CD4-positive, alpha-beta T cell (primary cell): ENCODE measurements around the gene LRRIQ1. TPM values are rescaled to one million over a fixed set of nuclear protein-coding genes. Genes with fewer than 3 reads are reported as not detected.

Source experiments
- ATAC-seq: fragments of 200-7000 bp; cut with Tn5 transposase; one replicate; pipeline ENCODE4 v1.10.0; 2022; ENCODE audit warnings: mild to moderate bottlenecking; ENCODE audit not compliant: poor library complexity
- CTCF ChIA-PET: fragments of 350-600 bp; sonication (Branson Sonifier 250); formaldehyde crosslinking; loops from one replicate; lab custom pipeline; 2021; ENCODE audit warnings: antibody characterized with exemption, inconsistent platforms; lab: Charles Lee
- POLR2A ChIA-PET: fragments of 350-600 bp; sonication (Branson Sonifier 250); formaldehyde crosslinking; loops from one replicate; lab custom pipeline; 2021; ENCODE audit warnings: antibody characterized with exemption, inconsistent platforms; lab: Charles Lee
- DNase-seq, 14 experiments: peaks; one replicate each; pipeline ENCODE4 v3.0.0-alpha.2; 2013 to 2020; ENCODE audit warnings: mixed read lengths in 2 of 14
- H3K27ac ChIP-seq, 2 donors: one replicate each; pipeline versions ENCODE4 v1.5.1 to v1.7.0; 2013; ENCODE audit warnings: low read length in 2 of 2, low read depth in 1 of 2, mild to moderate bottlenecking in 1 of 2
- H3K27me3 ChIP-seq, 2 experiments: 1 replicate in 1 of 2; 2 replicates in 1 of 2; pipeline versions ENCODE4 v1.6.1 to v1.7.0; 2013; ENCODE audit warnings: low read length in 2 of 2, control low read depth in 1 of 2, mild to moderate bottlenecking in 1 of 2, moderate library complexity in 1 of 2; ENCODE audit not compliant: insufficient read depth in 2 of 2, control insufficient read depth in 1 of 2
- H3K36me3 ChIP-seq: one replicate; pipeline ENCODE4 v1.6.1; 2013; ENCODE audit warnings: low read length, control low read depth; ENCODE audit not compliant: insufficient read depth
- H3K4me1 ChIP-seq: one replicate; pipeline ENCODE4 v1.6.1; 2013; ENCODE audit warnings: low read length, control low read depth; ENCODE audit not compliant: insufficient read depth
- H3K4me3 ChIP-seq: one replicate; pipeline ENCODE4 v1.5.1; 2013; ENCODE audit warnings: mild to moderate bottlenecking, low read length, moderate library complexity
- H3K9me3 ChIP-seq, 2 experiments: 1 replicate in 1 of 2; 2 replicates in 1 of 2; pipeline versions ENCODE4 v1.6.1 to v1.7.0; 2013; ENCODE audit warnings: low read length in 2 of 2, mild to moderate bottlenecking in 2 of 2, control low read depth in 1 of 2, moderate library complexity in 1 of 2; ENCODE audit not compliant: control insufficient read depth in 1 of 2, insufficient read depth in 1 of 2
- H3K27ac Mint-ChIP-seq: one replicate; pipeline ENCODE4 v1.8.0; 2020; ENCODE audit warnings: mixed read lengths
- H3K27me3 Mint-ChIP-seq: one replicate; pipeline ENCODE4 v1.8.0; 2021; ENCODE audit warnings: mixed read lengths
- H3K36me3 Mint-ChIP-seq: one replicate; pipeline ENCODE4 v1.8.0; 2021; ENCODE audit warnings: low read depth, mixed read lengths
- H3K4me1 Mint-ChIP-seq: one replicate; pipeline ENCODE4 v1.8.0; 2021; ENCODE audit warnings: low read depth, mixed read lengths
- H3K4me3 Mint-ChIP-seq: one replicate; pipeline ENCODE4 v1.8.0; 2020; ENCODE audit warnings: mild to moderate bottlenecking, mixed read lengths
- H3K9me3 Mint-ChIP-seq: one replicate; pipeline ENCODE4 v1.8.0; 2020; ENCODE audit warnings: mixed read lengths
- CTCF ChIP-seq: fragments of 200-600 bp; IDR thresholded peaks from one replicate; pipeline ENCODE4 v1.8.0; 2022; ENCODE audit warnings: antibody characterized with exemption, mild to moderate bottlenecking
- intact Hi-C, 2 experiments: fragments of 100-400 bp; cut with DNase I in 1 of 2; cut with micrococcal nuclease in 1 of 2; formaldehyde crosslinking; loops; one replicate each; pipeline versions ENCODE4 v1.15.1 to v1.9.0; 2023 to 2025; cut with DNase I, micrococcal nuclease
- total RNA-seq, 174 experiments: library from RNA in 2 of 174; stranded (reverse) in 2 of 174; gene quantifications; one replicate each; pipeline ENCODE4 v1.2.3 and lab custom pipeline; 2021 to 2026

The LRRIQ1 gene
- total RNA-seq, 2 experiments from 2014 or later, result not detected

GRCh38 chr12:85163752-85164321, 127.7 kb downstream of the LRRIQ1 start:
- ChIA-PET POLR2A (no interaction called here), CTCF (no interaction called here)
- Histone ChIP-seq H3K4me1 (no peaks in the 10 kb centered on the region), H3K27me3 (no peaks in the 10 kb centered on the region), H3K27ac (no peak overlapping the region), H3K9me3 (peaks cover 0 to 3% of the 10 kb centered on the region in 2 experiments), H3K4me3 (no peak overlapping the region), H3K36me3 (no peaks in the 10 kb centered on the region)
- no peaks in the 10 kb centered on the region for H3K4me1 Mint-ChIP-seq
- H3K4me3 Mint-ChIP-seq, result no peak overlapping the region
- H3K36me3 Mint-ChIP-seq, result no peaks in the 10 kb centered on the region
- no peak for TF ChIP-seq CTCF
- ATAC-seq (no peak), DNase-seq (no peak)
- intact Hi-C loops, result no loop called here
- H3K27me3 Mint-ChIP-seq, result no peaks in the 10 kb centered on the region
- no peaks in the 10 kb centered on the region for H3K9me3 Mint-ChIP-seq
- H3K27ac Mint-ChIP-seq, result no peak overlapping the region

GRCh38 chr12:85179680-85180270, 143.6 kb downstream of the LRRIQ1 start:
- Histone ChIP-seq H3K4me1 (no peaks in the 10 kb centered on the region), H3K9me3 (no peaks in the 10 kb centered on the region), H3K27me3 (no peaks in the 10 kb centered on the region), H3K4me3 (no peak overlapping the region), H3K27ac (no peak overlapping the region), H3K36me3 (no peaks in the 10 kb centered on the region)
- DNase-seq (no peak), ATAC-seq (no peak)
- Mint-ChIP-seq H3K4me3 (no peak overlapping the region), H3K27ac (no peak overlapping the region), H3K9me3 (peaks cover 2% of the 10 kb centered on the region), H3K27me3 (no peaks in the 10 kb centered on the region), H3K36me3 (no peaks in the 10 kb centered on the region), H3K4me1 (no peaks in the 10 kb centered on the region)
- POLR2A ChIA-PET, result no interaction called here
- TF ChIP-seq CTCF, result no peak
- intact Hi-C loops, result no loop called here
- CTCF ChIA-PET, result no interaction called here

- Mint-ChIP-seq H3K27me3 (no peaks in the 10 kb centered on the region), H3K4me3 (no peak overlapping the region), H3K9me3 (no peaks in the 10 kb centered on the region), H3K36me3 (no peaks in the 10 kb centered on the region), H3K4me1 (no peaks in the 10 kb centered on the region), H3K27ac (no peak overlapping the region)
- no peak overlapping the region for H3K4me3 ChIP-seq
- no peaks in the 10 kb centered on the region for H3K9me3 ChIP-seq
- ChIA-PET POLR2A (no interaction called here), CTCF (no interaction called here)
- no peak for TF ChIP-seq CTCF
- H3K27ac ChIP-seq, result no peak overlapping the region
- H3K36me3 ChIP-seq, result no peaks in the 10 kb centered on the region
- no peaks in the 10 kb centered on the region for H3K4me1 ChIP-seq
- DNase-seq, result no peak
- H3K27me3 ChIP-seq, result no peaks in the 10 kb centered on the region
- intact Hi-C loops, result no loop called here
- ATAC-seq, result no peak
These were observed 146.5 kb downstream of the LRRIQ1 start for GRCh38 chr12:85182699-85183098.
